NCI-H146 (cell line): Measurements from ENCODE around the gene TRIM52.
"Not testable (repeated sequence)": the region's sequence is repeated elsewhere in the genome, so short reads cannot be mapped to it uniquely, and the experiment has no call there.

Experiments used
- DNase-seq: peaks from one replicate; lab custom pipeline; 2025; lab: John Stamatoyannopoulos, UW

TRIM52 gene

GRCh38 chr5:181260720-181261319 is at the start of gene TRIM52:
TRIM52 (minus strand) TSS chr5:181261143; CDS start chr5:181260813, 330 bp downstream.
- no peak for DNase-seq

GRCh38 chr5:181287331-181287730 is 26.4 kb upstream of the TRIM52 start:
- DNase-seq = not testable (repeated sequence)

GRCh38 chr5:181285962-181286705 is 25.2 kb upstream of the TRIM52 start:
- not testable (repeated sequence) for DNase-seq

GRCh38 chr5:181283841-181284755 is 23.2 kb upstream of the TRIM52 start:
- not testable (repeated sequence) for DNase-seq

- no peak for DNase-seq
Observed at GRCh38 chr5:181283347-181283746, 22.4 kb upstream of the TRIM52 start.

- no peak for DNase-seq
Observed at GRCh38 chr5:181282874-181283273, 21.9 kb upstream of the TRIM52 start.

GRCh38 chr5:181282415-181282814 is 21.5 kb upstream of the TRIM52 start:
- DNase-seq = not testable (repeated sequence)

GRCh38 chr5:181281984-181282316 is 21.0 kb upstream of the TRIM52 start:
- no peak for DNase-seq

GRCh38 chr5:181281077-181281983 is 20.4 kb upstream of the TRIM52 start:
- DNase-seq = no peak

GRCh38 chr5:181280251-181280762 is 19.4 kb upstream of the TRIM52 start:
- DNase-seq = no peak

GRCh38 chr5:181273433-181273744 is 12.4 kb upstream of the TRIM52 start:
- not testable (repeated sequence) for DNase-seq

GRCh38 chr5:181271081-181271480 is 10.1 kb upstream of the TRIM52 start:
- DNase-seq = no peak

GRCh38 chr5:181267907-181268306 is 7.0 kb upstream of the TRIM52 start:
- DNase-seq = not testable (repeated sequence)

GRCh38 chr5:181267291-181267904 is 6.5 kb upstream of the TRIM52 start:
- not testable (repeated sequence) for DNase-seq

GRCh38 chr5:181265092-181265671 is 4.2 kb upstream of the TRIM52 start:
- DNase-seq = no peak

GRCh38 chr5:181263633-181264032 is 2.7 kb upstream of the TRIM52 start:
- no peak for DNase-seq

- no peak for DNase-seq
Observed at GRCh38 chr5:181261320-181262049, 542 bp upstream of the TRIM52 start.

- no peak for DNase-seq
Observed at GRCh38 chr5:181259974-181260719, 796 bp downstream of the TRIM52 start.

- no peak for DNase-seq
Observed at GRCh38 chr5:181259283-181259682, 1.7 kb downstream of the TRIM52 start.
